OCI-LY1 (cell line): ENCODE measurements around the gene KCNE1.

ENCODE experiments used
- H2AFZ ChIP-seq: fragments of 200-600 bp; sonication (generic), shearing (Covaris generic); 2 replicates; pipeline ENCODE4 v1.6.0; 2014; ENCODE audit warnings: antibody characterized with exemption, mild to moderate bottlenecking, low read length
- H3F3A ChIP-seq: fragments of 200-600 bp; sonication (generic), shearing (Covaris generic); 2 replicates; pipeline ENCODE4 v1.6.0; 2014; ENCODE audit warnings: mild to moderate bottlenecking, antibody characterized with exemption, low read length, moderate library complexity; ENCODE audit not compliant: insufficient read depth
- H3K27ac ChIP-seq: fragments of 200-600 bp; sonication (generic); 2 replicates; pipeline ENCODE4 v1.5.1; 2014; ENCODE audit warnings: low read length, mixed run types, mild to moderate bottlenecking, low read depth; ENCODE audit not compliant: poor library complexity, severe bottlenecking
- H3K27me3 ChIP-seq: fragments of 200-600 bp; sonication (generic); 2 replicates; pipeline ENCODE4 v1.6.0; 2014; ENCODE audit warnings: antibody characterized with exemption, mild to moderate bottlenecking, low read length, moderate library complexity; ENCODE audit not compliant: insufficient read depth
- H3K36me3 ChIP-seq: fragments of 200-600 bp; sonication (generic); 2 replicates; pipeline ENCODE4 v1.6.1; 2014; ENCODE audit warnings: mild to moderate bottlenecking, antibody characterized with exemption, low read length, moderate library complexity, mixed read lengths; ENCODE audit not compliant: insufficient read depth
- H3K4me1 ChIP-seq: fragments of 200-600 bp; sonication (generic); 2 replicates; pipeline ENCODE4 v1.5.1; 2014; ENCODE audit warnings: mild to moderate bottlenecking, low read length, moderate library complexity; ENCODE audit not compliant: insufficient read depth, severe bottlenecking
- H3K4me2 ChIP-seq: fragments of 200-600 bp; sonication (generic), shearing (Covaris generic); 2 replicates; pipeline ENCODE4 v1.6.1; 2014; ENCODE audit warnings: low read length
- H3K4me3 ChIP-seq: fragments of 200-600 bp; sonication (generic); 2 replicates; pipeline ENCODE4 v1.5.1; 2014; ENCODE audit warnings: low read length, low read depth, mild to moderate bottlenecking, mixed read lengths; ENCODE audit not compliant: poor library complexity, severe bottlenecking
- H3K79me2 ChIP-seq: fragments of 200-600 bp; shearing (Covaris generic); 2 replicates; pipeline ENCODE4 v1.6.1; 2016; ENCODE audit warnings: mixed run types, low read length, mixed read lengths; ENCODE audit not compliant: insufficient read depth
- H3K9ac ChIP-seq: fragments of 200-600 bp; sonication (generic), shearing (Covaris generic); 2 replicates; pipeline ENCODE4 v1.6.1; 2014; ENCODE audit warnings: mild to moderate bottlenecking, low read length, mixed read lengths
- H3K9me2 ChIP-seq: fragments of 200-600 bp; sonication (generic), shearing (Covaris generic); 2 replicates; pipeline ENCODE4 v1.6.1; 2014; ENCODE audit warnings: low read depth, mild to moderate bottlenecking, low read length, mixed read lengths
- H3K9me3 ChIP-seq: fragments of 200-600 bp; shearing (Covaris generic); 2 replicates; pipeline ENCODE4 v1.6.1; 2014; ENCODE audit warnings: low read length, mixed read lengths
- H4K20me1 ChIP-seq: fragments of 200-600 bp; sonication (generic), shearing (Covaris generic); 2 replicates; pipeline ENCODE4 v1.6.0; 2016; ENCODE audit warnings: mild to moderate bottlenecking, low read length; ENCODE audit not compliant: insufficient read depth
- EZH2 ChIP-seq: fragments of 200-600 bp; sonication (generic), shearing (Covaris generic); IDR thresholded peaks from 2 replicates; pipeline ENCODE4 v1.8.0; 2017; ENCODE audit warnings: borderline replicate concordance, mixed run types, mild to moderate bottlenecking, antibody characterized with exemption, low read length, moderate library complexity, mixed read lengths
- TF ChIP-seq, protein P1 (sequence below): fragments of 200-600 bp; sonication (generic), shearing (Covaris generic); IDR thresholded peaks from 2 replicates; pipeline ENCODE4 v1.5.1; 2017; ENCODE audit warnings: mild to moderate bottlenecking, antibody characterized with exemption, low read length, moderate library complexity, mixed read lengths

KCNE1 gene

DNA sequence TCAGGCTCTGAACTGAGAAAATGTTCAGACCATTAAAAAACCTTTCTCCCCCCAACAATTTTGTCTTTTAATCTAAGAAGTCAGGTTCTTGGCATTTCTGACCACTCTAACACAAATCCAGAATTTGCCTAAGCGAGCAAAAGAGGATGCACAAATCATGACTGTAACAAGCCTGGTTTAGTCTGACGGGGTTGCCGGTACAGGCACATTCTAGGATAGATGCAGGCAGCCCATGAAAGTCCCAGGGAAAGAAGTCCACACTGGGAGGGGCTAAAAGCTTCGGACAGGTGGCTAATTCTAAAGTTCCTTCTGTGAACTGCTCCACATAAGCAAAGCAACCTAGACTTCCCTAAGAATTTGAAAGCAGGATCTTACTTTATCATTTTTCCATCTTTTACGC lies 48.0 kb upstream of the KCNE1 start:
- H3K9me2 ChIP-seq, result no peaks in the 10 kb centered on the region
- no peaks in the 10 kb centered on the region for H3F3A ChIP-seq
- H3K4me3 ChIP-seq, result no peak overlapping the region
- H3K27ac ChIP-seq, result no peak overlapping the region
- H3K9ac ChIP-seq, result no peak overlapping the region
- no peak overlapping the region for H2AFZ ChIP-seq
- H3K36me3 ChIP-seq, result no peaks in the 10 kb centered on the region; the same call in 1 of the 2 replicates
- no peaks in the 10 kb centered on the region; the same call in 1 of the 2 replicates for H3K27me3 ChIP-seq
- H4K20me1 ChIP-seq, result no peaks in the 10 kb centered on the region
- H3K4me2 ChIP-seq, result no peak overlapping the region
- no peaks in the 10 kb centered on the region for H3K79me2 ChIP-seq
- TF ChIP-seq, protein P1, sequence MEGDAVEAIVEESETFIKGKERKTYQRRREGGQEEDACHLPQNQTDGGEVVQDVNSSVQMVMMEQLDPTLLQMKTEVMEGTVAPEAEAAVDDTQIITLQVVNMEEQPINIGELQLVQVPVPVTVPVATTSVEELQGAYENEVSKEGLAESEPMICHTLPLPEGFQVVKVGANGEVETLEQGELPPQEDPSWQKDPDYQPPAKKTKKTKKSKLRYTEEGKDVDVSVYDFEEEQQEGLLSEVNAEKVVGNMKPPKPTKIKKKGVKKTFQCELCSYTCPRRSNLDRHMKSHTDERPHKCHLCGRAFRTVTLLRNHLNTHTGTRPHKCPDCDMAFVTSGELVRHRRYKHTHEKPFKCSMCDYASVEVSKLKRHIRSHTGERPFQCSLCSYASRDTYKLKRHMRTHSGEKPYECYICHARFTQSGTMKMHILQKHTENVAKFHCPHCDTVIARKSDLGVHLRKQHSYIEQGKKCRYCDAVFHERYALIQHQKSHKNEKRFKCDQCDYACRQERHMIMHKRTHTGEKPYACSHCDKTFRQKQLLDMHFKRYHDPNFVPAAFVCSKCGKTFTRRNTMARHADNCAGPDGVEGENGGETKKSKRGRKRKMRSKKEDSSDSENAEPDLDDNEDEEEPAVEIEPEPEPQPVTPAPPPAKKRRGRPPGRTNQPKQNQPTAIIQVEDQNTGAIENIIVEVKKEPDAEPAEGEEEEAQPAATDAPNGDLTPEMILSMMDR, result no peak
- TF ChIP-seq EZH2, result no peak
- H3K9me3 ChIP-seq, result no peaks in the 10 kb centered on the region; the same call in 1 of the 2 replicates
- no peaks in the 10 kb centered on the region for H3K4me1 ChIP-seq

DNA sequence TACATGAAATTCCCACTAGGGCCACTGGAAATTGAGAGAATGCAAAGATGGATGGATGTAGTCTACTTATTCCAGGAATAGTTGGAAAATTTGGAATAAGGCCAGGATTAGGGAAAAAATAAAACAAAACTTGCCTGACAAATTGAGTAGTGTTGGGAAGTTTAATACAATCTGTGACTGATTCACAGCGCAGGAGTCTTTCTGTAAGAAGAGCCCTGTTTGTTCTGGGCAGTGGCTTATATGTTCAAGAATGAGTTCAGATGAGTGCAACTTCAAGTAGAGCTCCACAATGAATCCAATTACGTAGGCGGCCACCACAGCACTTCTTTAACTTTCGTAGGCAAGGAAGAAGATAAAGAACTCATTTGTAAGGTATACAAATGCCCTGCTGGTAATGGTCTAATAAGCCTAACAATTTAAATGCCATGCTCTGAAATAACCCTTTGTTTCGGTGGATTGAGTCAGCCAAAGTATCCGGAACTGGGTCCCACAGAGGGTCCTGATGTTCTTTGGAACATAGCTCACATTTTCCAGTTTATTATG lies 47.1 kb upstream of the KCNE1 start:
- Histone ChIP-seq H3K4me3 (no peak overlapping the region), H2AFZ (no peak overlapping the region), H3K4me2 (no peak overlapping the region), H3F3A (no peaks in the 10 kb centered on the region), H3K9ac (no peak overlapping the region), H3K9me3 (no peaks in the 10 kb centered on the region; the same call in 1 of the 2 replicates), H3K9me2 (no peaks in the 10 kb centered on the region), H3K27ac (no peak overlapping the region), H3K36me3 (no peaks in the 10 kb centered on the region; the same call in 1 of the 2 replicates), H3K4me1 (no peaks in the 10 kb centered on the region), H3K27me3 (no peaks in the 10 kb centered on the region; the same call in 1 of the 2 replicates), H4K20me1 (no peaks in the 10 kb centered on the region), H3K79me2 (no peaks in the 10 kb centered on the region)
- TF ChIP-seq, protein P1, result no peak
- no peak for TF ChIP-seq EZH2

DNA sequence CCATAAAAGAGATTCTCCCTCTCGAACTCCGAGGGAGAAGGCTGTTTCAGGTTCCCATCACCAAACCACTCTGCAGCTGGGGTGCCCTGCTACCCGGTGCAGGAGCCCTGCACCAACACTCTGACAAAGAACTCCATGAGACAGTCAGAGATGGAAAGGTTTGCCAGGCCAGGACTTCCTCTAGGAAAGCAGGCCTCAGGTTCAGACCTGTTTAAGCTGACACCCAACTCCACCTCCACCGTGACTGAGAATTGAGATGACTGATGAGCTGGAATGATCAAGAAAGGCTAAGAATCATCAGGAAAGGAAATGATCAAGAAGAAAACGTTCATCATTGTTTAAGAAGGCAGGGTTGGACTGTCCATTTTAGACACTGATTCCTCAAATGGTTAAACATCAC lies 46.2 kb upstream of the KCNE1 start:
- Histone ChIP-seq H3K27ac (no peak overlapping the region), H3K9me2 (no peaks in the 10 kb centered on the region), H4K20me1 (no peaks in the 10 kb centered on the region), H3K27me3 (no peaks in the 10 kb centered on the region; the same call in 1 of the 2 replicates), H3K79me2 (no peaks in the 10 kb centered on the region), H3K9me3 (no peaks in the 10 kb centered on the region; the same call in 1 of the 2 replicates), H3F3A (no peaks in the 10 kb centered on the region), H3K4me2 (no peak overlapping the region), H3K36me3 (no peaks in the 10 kb centered on the region; the same call in 1 of the 2 replicates), H3K4me1 (no peaks in the 10 kb centered on the region), H3K9ac (no peak overlapping the region), H3K4me3 (no peak overlapping the region), H2AFZ (no peak overlapping the region)
- TF ChIP-seq, protein P1, result no peak
- no peak for TF ChIP-seq EZH2
